Activated CD8-positive, alpha-beta memory T cell treated with anti-CD3 and anti-CD28 coated beads, Interleukin-2, amount 50 U/mL, for 24 hours (primary cell): ENCODE results near the gene RASGRP2.

Experiments
- DNase-seq: peaks from one replicate; pipeline ENCODE4 v3.0.0-alpha.2; 2020; ENCODE audit errors: extremely low read depth

Gene RASGRP2

DNA sequence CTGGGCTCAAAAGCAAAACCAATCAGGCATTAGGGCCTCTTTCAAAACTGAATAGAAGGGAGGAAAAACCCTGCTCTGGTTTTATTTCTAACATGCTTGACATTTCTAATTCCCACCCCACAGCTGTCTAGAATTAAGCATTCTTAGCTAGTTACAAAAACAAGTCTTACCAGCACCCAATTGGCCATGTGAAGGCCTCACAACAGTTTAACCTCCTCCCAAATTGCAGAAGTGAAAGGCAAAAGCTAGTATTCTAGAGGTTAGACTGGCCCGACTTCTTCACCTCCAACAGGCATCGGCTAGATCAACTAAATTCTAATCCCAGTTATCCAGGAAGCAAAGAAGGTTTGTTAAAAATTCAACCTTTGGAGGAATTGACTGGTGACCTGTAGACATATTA is 27.9 kb upstream of the RASGRP2 start:
- DNase-seq, result no peak

DNA sequence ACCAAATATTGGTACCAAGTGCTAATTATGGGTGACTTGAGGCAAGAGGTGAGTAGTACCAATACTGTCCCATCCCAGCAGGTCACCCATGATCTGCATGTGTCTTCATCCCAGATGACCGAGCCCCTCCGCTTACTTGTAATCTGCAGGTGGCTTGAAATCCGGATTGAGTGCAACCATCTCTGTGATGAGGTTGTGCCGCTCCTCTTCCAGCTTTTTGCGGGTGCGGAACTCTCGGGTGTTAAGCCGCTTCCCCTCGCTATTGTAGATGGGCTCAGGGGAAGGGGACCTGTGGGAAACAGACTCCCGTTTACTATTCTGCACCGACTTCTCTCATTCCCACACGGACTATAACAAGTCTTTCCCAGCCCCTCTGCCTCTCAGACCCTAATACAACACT is 26.2 kb upstream of the RASGRP2 start:
- DNase-seq, result no peak

DNA sequence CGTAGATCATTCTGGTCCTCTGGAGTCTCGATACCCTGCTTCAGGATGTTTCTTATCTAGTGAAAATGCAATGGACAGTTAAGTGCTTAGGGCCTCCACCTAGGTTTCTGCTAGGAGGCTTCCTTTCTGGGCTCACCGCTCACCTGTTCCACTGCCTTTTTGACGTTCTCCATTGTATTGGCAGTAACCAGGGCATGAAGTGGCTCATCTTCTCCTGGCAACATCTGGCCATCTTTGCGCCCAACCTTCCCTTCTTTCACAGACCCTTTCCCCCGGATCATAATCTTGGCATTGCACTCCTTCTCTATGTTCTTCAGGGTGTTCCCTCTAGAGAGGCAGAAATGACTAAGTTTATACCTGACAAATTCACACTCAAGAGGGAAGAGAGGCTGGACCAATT is 25.3 kb upstream of the RASGRP2 start:
- DNase-seq, result no peak

DNA sequence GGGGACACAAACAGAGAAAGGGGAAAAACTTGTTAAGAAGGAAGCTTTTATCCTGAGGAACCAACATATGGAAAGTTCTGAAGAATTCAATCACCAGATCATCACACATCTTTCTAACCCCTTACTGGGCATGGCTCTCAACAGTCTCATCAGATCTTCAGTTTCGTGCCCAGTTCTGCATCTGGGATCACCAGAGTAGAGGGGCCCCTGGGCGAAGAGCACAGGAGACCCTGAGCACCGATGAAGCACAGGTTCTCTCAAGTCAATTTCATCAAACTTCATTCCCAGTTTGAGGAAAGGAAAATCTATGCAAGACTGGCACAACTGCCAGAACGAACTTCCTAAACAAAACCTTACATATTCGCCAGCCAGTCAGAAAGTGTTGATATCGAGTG is 24.4 kb upstream of the RASGRP2 start:
- DNase-seq, result no peak

DNA sequence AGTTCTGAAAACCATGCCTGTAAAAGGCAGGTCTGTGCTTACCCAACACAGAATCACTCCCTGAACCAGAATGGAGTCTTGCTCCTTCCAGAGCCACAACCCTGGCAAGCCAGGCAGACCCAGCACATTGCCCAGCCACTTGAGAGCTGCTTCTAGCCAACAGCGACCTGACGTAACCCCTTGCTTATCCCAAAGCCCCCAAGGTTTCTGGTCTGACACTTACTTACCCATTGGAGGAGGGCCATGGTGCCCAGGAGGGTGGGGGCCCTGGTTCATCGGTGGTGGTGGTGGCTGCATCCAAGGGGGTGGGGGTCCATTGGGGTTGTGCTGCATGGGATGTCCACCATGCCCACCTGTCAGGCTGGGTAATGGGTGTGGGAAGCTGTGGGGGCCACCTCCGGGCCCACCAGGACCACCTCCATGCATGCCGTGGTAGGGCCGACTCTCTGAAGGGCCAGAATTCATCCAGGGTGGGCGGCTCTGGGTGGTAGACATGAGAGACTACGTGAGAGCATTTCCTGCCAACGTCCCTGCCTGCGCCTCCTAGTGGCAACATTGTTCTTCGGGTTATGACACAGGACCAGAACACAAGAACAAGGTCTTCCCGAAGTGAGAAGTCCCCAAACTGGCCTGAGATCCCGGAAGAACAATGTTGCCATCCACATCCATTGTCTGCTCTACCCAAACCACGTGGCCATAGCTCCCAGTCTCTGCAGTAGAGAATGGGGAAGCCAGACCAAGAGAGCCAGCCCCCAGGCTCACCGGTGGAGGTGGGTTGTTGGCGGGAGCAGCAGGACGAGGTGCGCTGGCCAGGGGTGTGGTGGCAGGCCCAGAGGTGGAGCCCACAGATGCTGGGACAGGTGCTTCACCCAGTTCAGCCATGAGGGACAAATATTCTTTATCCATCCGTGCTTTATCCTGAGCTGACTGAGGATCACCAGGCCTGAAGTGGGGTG is 23.7 kb upstream of the RASGRP2 start:
- peak; percentile 62 for DNase-seq

DNA sequence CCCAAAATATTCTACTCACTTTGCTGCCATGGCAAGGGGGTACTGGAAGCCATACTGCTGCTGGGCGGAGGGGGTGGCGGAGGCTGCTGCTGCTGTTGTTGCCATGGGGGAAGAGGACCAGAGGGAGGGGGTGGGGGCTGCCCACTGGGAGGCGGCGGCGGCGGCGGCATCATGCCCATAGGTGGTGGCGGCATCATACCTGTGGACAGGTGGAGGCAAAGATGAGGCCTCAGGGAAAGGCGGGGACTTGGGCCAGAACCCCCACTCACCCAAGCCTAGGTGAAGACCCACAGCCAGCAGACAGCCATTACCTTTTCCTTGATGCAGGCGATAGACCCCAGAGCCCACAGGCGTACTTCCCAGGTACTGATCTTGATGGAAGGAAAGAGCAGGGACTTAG is 22.9 kb upstream of the RASGRP2 start:
- DNase-seq, result no peak

DNA sequence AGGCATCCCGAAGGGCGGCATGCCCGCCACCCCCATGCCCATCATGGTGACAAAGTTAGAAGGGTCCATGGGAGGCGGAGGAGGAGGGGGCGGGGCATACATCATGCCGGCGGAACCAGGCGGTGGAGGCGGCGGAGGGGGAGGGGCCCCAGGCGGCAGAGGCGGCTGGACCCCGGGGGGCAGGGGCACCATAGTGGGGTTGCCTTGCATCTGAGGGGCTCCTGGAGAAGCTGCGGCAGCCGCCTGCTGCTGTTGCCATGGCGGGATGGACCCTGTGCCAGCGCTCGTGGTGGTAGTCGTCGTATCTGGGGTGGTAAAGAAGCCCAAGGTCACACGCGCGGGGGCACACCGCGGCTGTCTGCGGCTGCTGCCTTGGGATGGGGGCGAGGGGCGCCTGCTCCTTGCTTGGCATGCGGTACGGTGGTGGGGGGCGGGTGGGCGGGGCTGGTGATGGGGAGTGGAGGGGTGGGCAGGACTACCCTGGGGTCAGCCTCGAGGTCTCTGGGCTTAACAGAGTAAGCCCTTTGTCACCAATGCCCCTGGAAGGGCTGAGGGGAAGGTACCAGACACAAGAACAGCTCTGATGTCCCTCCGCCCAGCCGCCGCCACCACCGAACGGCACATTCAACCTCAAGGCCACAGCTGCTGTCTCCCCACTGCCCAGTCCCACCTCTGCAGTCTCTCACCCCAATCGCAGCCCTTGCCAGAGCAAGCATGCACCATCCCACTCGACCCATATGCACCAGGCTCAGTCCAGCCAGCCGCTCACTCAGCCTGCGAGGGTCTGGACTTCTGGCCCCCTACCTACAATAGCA is 22.1 kb upstream of the RASGRP2 start:
- DNase-seq, result no peak

DNA sequence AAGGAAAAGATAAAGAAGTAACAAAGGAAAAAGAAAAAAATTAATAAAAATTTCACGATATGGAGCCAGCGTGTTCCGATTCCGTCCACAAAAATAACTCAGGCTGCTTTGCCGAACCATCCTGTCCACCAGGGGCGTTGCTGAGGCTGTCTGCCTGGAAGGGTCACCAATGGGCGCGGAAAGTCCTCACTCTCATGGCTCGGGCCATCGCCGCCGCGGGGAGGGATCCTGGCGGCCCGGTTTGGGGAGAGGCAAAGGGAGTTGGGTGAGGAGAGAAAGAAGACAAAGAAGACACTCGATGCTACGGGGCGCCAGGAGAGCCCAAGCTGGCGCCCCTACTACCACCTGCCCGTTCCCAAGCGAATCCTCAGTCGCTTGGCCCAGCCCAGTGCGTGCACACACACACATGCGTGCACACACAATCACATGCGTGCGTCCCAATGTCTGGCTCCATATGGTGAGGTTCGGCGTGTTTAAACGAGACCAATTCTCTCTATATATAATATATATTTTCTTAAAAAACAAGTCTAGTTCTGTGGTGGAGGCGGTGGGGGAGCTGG is 21.4 kb upstream of the RASGRP2 start:
- DNase-seq, result no peak

DNA sequence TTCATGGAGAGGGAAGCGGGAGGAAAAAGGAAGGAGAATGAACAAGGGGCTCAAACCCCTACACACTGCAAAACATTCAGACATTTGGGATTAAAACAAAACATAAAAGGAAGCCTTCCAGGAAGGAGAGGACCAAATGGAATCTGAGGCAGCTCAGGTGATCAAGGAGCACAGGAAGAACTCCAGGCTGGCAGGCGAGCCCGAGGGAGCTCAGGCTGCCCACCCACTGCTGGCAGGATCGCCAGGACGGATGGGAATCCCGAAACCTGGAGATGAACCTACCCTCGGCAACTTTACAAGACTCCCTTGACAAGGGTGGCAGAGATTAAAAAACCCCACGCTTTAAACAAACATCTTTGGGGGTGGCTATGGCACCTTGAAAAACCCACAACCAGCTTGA is 20.8 kb upstream of the RASGRP2 start:
- DNase-seq, result no peak

DNA sequence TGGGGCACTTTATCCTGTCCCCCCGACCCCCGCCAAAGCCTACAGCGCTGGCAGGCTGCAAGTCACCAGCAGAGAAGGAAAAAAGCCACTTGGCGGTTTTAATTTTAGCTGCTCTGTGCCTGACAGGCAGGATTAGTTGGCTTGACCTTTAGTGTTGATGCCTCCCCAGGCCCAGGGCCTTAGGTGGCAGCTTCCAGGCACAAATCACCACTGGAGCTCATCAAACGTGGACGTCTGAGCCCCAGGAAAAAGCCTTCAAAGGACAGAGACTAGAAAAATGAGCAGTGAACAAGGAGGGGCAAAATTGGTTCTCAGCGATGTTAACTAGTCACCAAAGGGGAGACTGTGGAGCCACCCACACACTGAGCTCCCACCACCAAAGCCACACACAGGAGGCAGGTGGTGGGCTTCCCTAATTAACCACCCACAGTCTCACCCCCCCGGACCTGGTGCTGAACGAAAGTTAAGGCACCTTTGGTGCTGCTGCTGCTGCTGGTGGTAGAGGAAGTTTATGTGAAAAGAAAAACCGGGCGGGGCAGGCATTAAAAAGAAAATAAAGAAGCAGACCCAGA is 20.2 kb upstream of the RASGRP2 start:
- no peak for DNase-seq

DNA sequence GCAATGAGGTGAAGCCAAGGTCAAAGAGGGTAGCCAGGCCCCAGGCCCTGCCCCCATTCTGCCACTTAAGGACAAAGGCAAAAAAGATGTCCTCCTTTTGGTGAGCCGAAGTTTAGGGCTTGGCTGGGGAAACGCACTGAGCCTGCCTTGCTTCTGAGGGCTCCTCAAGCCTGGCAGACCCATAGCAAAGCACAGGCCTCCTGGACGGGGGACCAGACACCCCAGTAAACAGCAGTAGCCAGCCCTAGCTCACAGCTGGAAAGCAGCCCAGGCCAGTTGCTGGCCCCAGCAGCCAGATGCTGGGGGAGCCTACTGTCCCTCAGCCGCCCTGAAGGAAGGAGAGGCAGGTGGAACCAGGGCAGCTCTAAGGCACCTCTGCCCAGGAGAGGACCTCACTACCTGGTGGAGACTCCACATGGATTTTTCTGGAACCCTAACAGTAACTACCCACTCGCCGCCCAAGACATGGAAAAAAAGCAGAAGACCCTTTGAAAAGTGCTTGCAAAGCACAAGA is 19.6 kb upstream of the RASGRP2 start:
- DNase-seq, result no peak

DNA sequence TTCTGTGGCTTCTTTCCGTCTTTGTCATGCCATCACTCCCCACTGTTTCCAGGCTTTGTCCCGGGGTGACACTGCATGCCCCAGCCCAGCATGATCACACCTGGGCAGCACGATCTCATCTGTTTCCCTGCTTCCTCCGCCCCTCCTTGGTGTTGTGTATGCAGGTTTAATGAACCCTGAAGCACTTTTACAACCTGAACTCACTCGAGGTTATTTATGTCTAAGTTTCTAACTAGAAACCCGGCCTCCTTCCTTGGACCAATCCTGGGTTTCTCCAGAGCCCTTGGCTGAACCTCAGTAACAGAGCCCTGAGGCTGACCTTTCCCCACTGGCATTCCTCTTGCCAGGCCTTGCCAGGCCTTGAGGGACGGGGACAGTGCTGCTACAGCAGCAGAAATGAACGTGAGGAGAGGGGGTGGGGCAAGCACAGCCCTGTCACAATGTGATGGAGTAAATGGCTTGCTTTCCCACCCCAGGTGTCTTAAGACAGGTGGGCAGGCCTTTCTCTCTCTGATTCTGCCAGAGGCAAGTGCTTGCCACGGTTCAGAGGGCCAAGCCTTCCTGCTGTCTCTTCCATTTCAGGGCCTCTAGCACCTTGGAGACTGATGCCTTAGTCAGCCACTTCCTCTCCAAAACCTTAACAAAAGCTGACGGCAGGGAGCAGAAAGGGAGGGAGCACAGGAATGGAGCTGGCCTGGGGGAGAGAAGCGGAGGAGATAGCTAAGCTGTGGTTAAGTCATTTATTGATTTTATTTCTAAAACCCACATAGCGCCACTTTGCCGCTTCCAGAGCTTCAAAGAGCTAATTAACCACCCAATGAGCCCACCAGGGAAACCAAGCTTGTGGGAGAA is 19.0 kb upstream of the RASGRP2 start:
- no peak for DNase-seq

DNA sequence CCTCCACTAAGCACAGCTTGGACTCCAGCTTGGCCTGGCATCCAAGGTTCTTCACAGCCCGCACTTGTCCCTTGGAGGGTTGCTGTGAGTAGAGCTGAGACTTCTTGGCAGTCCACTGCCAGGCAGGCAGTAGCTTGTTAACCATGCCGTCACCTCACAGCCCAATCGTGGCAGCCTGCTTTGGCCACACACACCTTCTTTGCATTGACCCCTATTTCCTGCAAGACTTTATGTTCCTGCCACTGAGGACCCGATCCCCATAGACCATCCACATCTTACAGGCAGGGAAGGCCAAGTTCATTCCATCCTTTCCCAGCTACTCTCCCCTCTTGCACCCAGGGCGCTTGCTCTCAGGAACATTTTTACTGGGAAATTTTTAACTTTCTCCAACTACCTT is 18.3 kb upstream of the RASGRP2 start:
- DNase-seq, result no peak

DNA sequence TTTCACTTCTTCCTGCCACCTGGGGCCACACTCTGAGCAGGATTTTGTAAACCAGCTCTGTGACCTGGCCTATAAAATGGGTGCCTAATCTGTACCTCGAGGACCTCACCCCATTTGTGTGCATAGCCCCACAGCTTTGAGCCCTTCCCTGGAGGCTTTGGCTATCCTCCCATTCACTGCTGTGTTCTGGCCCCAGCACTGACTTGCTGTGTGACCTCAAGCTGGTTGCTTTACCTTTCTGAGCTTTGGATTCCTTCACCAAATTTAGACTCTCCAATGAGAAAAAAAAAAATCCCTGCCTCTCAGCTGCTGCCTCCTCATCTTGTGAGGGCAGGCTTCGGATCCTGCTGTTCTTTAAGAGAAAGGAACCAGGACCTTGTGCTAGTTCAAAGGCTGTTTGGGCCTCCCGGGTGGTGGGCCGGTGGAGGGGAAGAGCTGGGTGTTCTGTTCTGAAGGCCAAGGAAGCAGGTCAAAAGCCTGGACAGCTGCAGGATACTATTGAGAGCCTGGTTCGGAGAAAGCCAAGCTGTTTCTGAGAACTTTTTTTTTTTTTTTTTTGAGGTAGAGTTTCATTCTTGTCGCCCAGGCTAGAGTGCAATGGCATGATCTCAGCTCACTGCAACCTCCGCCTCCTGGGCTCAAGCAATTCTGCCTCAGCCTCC is 16.9 kb upstream of the RASGRP2 start:
- DNase-seq, result no peak

DNA sequence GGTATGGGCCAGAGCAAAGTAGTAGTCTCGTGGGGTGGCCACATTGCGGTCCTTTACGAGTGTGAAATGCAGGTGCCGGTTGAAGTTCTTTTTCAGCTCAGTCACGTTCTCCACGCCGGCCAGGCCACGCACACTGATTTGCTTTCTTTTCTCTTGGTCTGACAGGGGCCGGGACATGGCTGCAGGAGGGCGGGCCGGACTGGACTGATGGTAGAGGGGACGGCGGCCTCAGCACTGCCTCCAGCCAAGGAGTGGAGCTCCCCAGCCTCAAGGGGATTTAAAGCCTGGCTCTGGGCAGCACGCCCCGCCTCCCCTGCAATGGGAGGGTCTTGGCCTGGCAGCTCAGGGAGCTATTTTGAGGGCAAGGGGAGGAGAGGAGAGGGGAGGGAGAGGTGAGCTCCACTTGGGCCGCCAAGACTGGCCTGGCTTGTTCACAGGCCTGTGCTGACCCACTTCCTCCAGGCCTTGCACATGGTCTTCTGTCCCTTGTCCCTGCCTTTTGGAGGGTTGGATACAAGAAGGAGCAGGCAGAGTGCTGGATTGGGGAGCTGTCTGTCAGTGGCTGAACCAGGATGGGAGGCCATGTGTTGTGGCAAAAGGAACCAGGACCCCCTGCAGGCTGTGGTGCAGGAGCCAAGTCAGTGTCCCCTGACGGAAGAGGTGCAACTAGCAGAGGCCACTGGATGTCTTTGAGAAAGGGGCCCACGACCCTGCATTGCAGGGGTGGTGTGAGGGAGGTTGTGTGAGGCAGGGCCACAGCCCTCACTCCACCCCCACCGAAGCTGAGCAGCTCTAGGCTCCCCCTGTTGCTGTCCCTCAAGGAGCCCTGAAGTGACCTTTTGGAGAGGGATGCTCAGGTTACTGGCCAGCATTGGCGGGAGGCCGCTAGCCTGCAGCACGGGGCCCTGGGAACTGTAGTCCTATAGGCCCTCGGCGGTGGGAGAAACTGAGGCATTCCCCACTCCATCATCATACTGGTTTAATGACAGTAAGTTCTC is 16.1 kb upstream of the RASGRP2 start, which contains the start of gene PYGM:
Gene PYGM (minus strand): TSS at position 253 of the 998 bp plus-strand sequence. CDS start 76 bp downstream, at position 177.
- DNase-seq, result no peak

DNA sequence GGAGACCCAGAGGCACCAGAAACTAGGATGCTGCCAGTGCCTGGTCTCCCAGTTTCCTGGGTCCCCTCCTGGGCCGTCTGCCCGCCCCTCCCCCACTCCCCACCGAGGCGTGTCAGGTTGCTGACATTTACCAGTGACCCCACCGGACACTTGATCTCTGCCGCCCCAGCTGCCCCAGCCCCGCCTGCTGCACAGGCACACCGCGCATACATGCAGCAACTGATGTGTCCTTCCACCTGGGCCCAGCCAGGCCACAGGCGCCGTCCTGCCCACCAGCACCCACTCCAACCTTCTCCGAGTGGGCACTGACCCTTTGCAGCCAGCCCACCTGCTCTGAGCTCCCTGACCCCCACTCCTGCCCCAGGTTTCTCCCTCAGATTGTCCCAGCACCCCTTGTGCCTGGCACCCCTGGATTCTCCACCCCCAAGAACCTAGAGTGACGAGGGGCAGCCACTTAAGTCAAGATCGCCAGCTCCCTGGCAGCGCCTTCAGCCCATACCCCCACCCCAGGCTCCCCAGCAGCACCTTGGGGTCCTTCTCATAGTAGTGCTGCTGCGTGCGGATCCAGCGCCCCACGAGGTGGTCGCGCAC is 15.3 kb upstream of the RASGRP2 start:
- DNase-seq, result no peak

DNA sequence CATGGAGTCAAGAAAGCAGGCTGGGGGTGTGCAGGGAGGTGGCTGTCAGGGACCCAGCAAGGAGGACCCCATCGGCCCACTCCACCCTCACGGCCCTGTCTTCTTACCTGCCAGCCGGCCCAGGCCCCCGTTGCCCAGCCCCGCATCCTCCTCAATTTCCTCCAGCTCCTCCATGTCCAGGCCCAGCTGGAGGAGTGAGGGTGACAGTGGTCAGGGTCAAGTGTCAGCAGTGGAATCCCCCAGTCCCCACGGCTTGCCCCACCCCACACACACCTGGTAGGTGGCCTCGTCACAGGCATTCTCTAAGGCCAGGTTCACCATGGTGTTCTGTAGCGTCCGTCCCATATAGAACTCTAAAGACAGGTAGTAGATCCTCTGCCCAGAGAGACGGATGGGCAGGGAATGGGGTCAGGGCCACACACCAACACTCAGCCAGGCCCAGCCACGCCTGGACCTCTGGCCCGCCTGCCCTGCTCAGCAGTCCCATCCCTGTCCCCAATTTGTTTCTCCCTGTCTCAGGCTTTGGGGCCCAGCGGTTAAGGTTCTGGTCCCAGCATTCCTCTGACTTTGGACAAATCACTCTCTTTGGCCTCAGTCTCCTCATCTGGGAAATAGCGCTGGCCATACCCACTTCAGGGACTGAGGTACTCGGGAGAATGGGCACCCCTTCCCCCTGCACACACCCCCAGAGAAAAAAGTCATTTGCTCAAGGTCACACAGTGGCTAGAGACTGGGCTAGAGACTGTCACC is 14.6 kb upstream of the RASGRP2 start:
- no peak for DNase-seq
